Measurements from ENCODE around the gene SLC22A8.

DNA sequence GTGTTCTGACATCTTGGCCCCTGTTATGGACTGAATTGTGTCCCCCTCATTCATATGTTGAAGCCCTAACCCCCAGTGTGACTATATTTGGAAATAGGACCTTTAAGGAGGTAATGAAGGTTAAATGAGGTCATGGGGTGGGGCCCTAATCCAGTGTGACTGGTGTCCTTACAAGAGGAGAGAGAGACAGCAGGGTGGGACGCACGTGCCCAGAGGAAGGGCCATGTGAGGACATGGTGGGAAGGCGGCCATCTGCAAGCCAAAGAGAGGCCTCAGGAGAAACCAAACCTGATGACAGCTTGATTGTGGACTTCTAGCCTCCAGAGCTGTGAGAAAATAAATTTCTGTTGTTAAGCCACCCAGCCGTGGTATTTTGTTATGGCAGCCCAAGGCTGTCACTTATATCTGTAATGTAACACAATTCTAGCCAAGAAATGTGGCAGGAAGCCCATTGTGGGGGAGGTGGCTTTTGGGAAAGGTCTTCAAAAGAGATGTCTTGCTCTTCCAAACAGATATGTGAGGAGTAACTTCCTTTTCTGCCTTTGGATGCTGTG, 54.5 kb downstream of the SLC22A8 start:
- TF ChIP-seq, protein P1, sequence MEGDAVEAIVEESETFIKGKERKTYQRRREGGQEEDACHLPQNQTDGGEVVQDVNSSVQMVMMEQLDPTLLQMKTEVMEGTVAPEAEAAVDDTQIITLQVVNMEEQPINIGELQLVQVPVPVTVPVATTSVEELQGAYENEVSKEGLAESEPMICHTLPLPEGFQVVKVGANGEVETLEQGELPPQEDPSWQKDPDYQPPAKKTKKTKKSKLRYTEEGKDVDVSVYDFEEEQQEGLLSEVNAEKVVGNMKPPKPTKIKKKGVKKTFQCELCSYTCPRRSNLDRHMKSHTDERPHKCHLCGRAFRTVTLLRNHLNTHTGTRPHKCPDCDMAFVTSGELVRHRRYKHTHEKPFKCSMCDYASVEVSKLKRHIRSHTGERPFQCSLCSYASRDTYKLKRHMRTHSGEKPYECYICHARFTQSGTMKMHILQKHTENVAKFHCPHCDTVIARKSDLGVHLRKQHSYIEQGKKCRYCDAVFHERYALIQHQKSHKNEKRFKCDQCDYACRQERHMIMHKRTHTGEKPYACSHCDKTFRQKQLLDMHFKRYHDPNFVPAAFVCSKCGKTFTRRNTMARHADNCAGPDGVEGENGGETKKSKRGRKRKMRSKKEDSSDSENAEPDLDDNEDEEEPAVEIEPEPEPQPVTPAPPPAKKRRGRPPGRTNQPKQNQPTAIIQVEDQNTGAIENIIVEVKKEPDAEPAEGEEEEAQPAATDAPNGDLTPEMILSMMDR (IDR thresholded peaks at IDR 0.05 in 4 of 5, conservative IDR thresholded peaks at IDR 0.05 in 1 of 5), result no peak
- TF ChIP-seq POLR2A (IDR thresholded peaks at IDR 0.05), result no peak
